NT2/D1 (cell line): ENCODE measurements around the gene SLC34A3.

Source experiments
- SUZ12 ChIP-seq: IDR thresholded peaks from 2 replicates; pipeline ENCODE4 v1.6.1; 2011; ENCODE audit not compliant: insufficient read length, insufficient read depth; ENCODE audit errors: extremely low read depth
- YY1 ChIP-seq: IDR thresholded peaks from 2 replicates; pipeline ENCODE4 v1.6.1; 2011; ENCODE audit not compliant: insufficient read length, insufficient read depth
- ZNF274 ChIP-seq: IDR thresholded peaks from 2 replicates; pipeline ENCODE4 v1.6.1; 2011; ENCODE audit warnings: mild to moderate bottlenecking, low read depth, low read length

DNA sequence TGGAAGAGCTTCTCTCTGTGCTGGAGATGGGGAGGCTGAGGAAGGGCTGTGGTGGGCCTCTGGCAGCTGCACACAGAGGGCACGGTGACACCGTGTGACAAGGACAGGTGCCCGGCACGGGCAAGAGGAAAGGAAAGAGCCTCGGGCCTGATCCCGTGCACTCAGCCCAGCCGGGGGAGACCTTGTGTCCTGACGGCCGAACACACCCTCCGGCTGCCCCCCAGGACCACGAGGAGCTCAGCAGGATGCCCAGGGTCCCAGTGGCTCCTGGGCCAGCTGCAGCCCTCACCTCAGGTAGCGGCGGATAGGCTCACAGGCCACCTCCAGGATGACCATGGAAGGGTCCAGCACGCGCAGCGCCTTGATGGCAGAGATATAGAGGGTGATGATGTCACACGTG, 47.9 kb upstream of the SLC34A3 start:
- TF ChIP-seq ZNF274 (no peak), YY1 (no peak), SUZ12 (no peak)
